SK-N-MC (cell line): ENCODE results near the gene FAM180A.

Experiments used
- EZH2 ChIP-seq: fragments of 200-600 bp; sonication (generic); IDR thresholded peaks from one replicate; pipeline ENCODE4 v1.6.1; 2017; ENCODE audit warnings: antibody characterized with exemption
- FOXP2 ChIP-seq: optimal IDR thresholded peaks from 2 replicates; pipeline ENCODE3; 2011; ENCODE audit warnings: mild to moderate bottlenecking, moderate library complexity; ENCODE audit not compliant: insufficient read depth; ENCODE audit errors: extremely low read length, control extremely low read depth
- POLR2AphosphoS5 ChIP-seq: IDR thresholded peaks from 2 replicates; pipeline ENCODE4 v1.6.1; 2012; ENCODE audit warnings: mild to moderate bottlenecking, low read depth, low read length, borderline replicate concordance

DNA sequence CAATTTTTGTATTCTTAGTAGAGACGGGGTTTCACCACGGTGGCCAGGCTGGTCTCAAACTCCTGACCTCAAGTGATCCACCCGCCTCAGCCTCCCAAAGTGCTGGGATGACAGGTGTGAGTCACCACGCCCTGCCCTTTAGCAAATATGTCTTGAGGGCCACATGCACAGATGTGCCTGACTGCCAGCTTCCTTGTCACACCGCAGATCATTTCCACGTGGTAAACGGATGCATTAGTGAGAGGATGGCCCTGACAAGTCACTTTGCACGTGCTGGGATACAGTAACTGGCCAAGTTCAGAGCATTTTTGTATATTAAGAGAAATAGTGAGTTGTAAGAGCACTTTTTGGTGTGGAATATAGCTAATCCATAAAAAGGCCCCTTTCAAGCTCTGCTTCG is 44.3 kb upstream of the FAM180A start:
- no peak for TF ChIP-seq POLR2AphosphoS5
- no peak for TF ChIP-seq EZH2
- no peak for TF ChIP-seq FOXP2
